Panc1 (cell line): ENCODE results near the gene DBX2. TPM values are rescaled to one million over a fixed set of nuclear protein-coding genes. Genes with fewer than 3 reads are reported as not detected.

Experiments used
- ATAC-seq: fragments of 200-7000 bp; cut with Tn5 transposase; 2 replicates; pipeline ENCODE4 v1.9.1; 2020; ENCODE audit warnings: mild to moderate bottlenecking, moderate library complexity
- BruUV-seq: library from RNA; stranded (reverse); fragments of 400-500 nt; replicated peaks from 2 replicates; lab custom pipeline; 2021; lab: Mats Ljungman, UMichigan
- CTCF ChIA-PET: fragments of 300-600 bp; sonication (Branson Sonifier 250); formaldehyde crosslinking; loops from one replicate; lab custom pipeline; 2022; ENCODE audit warnings: antibody characterized with exemption; lab: Charles Lee
- POLR2A ChIA-PET: fragments of 300-600 bp; sonication (Branson Sonifier 250); formaldehyde crosslinking; loops from one replicate; lab custom pipeline; 2022; ENCODE audit warnings: antibody characterized with exemption; lab: Charles Lee
- DNase-seq: peaks from one replicate; pipeline ENCODE4 v3.0.0-alpha.2; 2010; ENCODE audit warnings: low read depth, low spot score
- H3K27ac ChIP-seq: 2 replicates; pipeline ENCODE4 v1.5.1; 2011; ENCODE audit warnings: mild to moderate bottlenecking, low read length, inconsistent platforms
- H3K27me3 ChIP-seq: fragments of 200-500 bp; sonication (Bioruptor generic); 2 replicates; pipeline ENCODE4 v1.6.0; 2014; ENCODE audit warnings: low read length, inconsistent platforms; ENCODE audit not compliant: control insufficient read depth, insufficient read depth
- H3K36me3 ChIP-seq: fragments of 200-500 bp; sonication (Bioruptor generic); 2 replicates; pipeline ENCODE4 v1.5.1; 2014; ENCODE audit warnings: inconsistent platforms, mild to moderate bottlenecking, low read length, moderate library complexity; ENCODE audit not compliant: control insufficient read depth, insufficient read depth
- H3K4me1 ChIP-seq: 2 replicates; pipeline ENCODE4 v1.5.1; 2011; ENCODE audit warnings: inconsistent platforms, mild to moderate bottlenecking, low read length, moderate library complexity; ENCODE audit not compliant: control insufficient read depth, insufficient read depth
- H3K4me3 ChIP-seq, 2 experiments: 2 replicates each; pipeline ENCODE4 v1.5.1; 2011 to 2012; ENCODE audit warnings: low read depth in 2 of 2, low read length in 2 of 2, mild to moderate bottlenecking in 2 of 2, inconsistent platforms in 1 of 2, moderate library complexity in 1 of 2
- H3K9me3 ChIP-seq: fragments of 200-500 bp; sonication (Bioruptor generic); 2 replicates; pipeline ENCODE4 v1.5.1; 2014; ENCODE audit warnings: low read depth, mild to moderate bottlenecking, inconsistent platforms, low read length, moderate library complexity; ENCODE audit not compliant: control insufficient read depth, insufficient read depth
- CTCF ChIP-seq: fragments of 450-650 bp; IDR thresholded peaks from 2 replicates; pipeline ENCODE4 v1.5.1; 2017; ENCODE audit warnings: mild to moderate bottlenecking
- POLR2AphosphoS5 ChIP-seq: IDR thresholded peaks from 2 replicates; pipeline ENCODE4 v1.6.1; 2012; ENCODE audit warnings: mild to moderate bottlenecking, low read depth, low read length, moderate library complexity
- REST ChIP-seq, 2 experiments: IDR thresholded peaks; 2 replicates each; pipeline ENCODE4 v1.6.1; 2011 to 2012; ENCODE audit warnings: low read depth in 2 of 2, control low read depth in 1 of 2, low read length in 1 of 2, mild to moderate bottlenecking in 1 of 2, moderate library complexity in 1 of 2; ENCODE audit not compliant: insufficient read depth in 1 of 2
- SIN3A ChIP-seq: IDR thresholded peaks from 2 replicates; pipeline ENCODE4 v1.6.1; 2012; ENCODE audit warnings: low read depth, mild to moderate bottlenecking, low read length, moderate library complexity, borderline replicate concordance; ENCODE audit not compliant: insufficient read depth
- TCF7L2 ChIP-seq: IDR thresholded peaks from 2 replicates; pipeline ENCODE4 v1.6.1; 2011; ENCODE audit warnings: mild to moderate bottlenecking, low read depth, low read length, inconsistent platforms
- in situ Hi-C: cut with HindIII; loops from 2 replicates; pipeline ENCODE4 v1.10.0; 2016; ENCODE audit warnings: low sequenced_read_pairs, low pct_unique_long_range_greater_than_20kb
- intact Hi-C: fragments of 100-400 bp; cut with micrococcal nuclease; formaldehyde crosslinking; loops from one replicate; pipeline ENCODE4 v1.10.0; 2022; ENCODE audit not compliant: unreplicated experiment
- total RNA-seq: library from RNA; stranded (reverse); gene quantifications from one replicate; pipeline ENCODE4 v1.2.1, GENCODE V29; 2021; ENCODE audit not compliant: unreplicated experiment

Gene DBX2
- total RNA-seq, 1 experiment from 2014 or later, result not detected

GRCh38 chr12:45040977-45041376, 9.9 kb downstream of the DBX2 start:
- TF ChIP-seq SIN3A (no peak), POLR2AphosphoS5 (no peak), CTCF (no peak), TCF7L2 (no peak), REST (IDR thresholded peaks at IDR 0.05; ENCODE audit: insufficient read depth in 1 of 2, low read depth in 2 of 2, low read length in 1 of 2) (no peak)
- DNase-seq (no peak), ATAC-seq (no peak)
- intact Hi-C loops (no loop called here), in situ Hi-C loops (no loop called here)
- Histone ChIP-seq H3K4me3 (no peak overlapping the region), H3K27ac (no peak overlapping the region), H3K9me3 (no peaks in the 10 kb centered on the region), H3K4me1 (no peaks in the 10 kb centered on the region), H3K36me3 (no peaks in the 10 kb centered on the region), H3K27me3 (peaks cover 11% of the 10 kb centered on the region)
- BruUV-seq, result no TSS peak
- POLR2A ChIA-PET, result no interaction called here
- CTCF ChIA-PET, result no interaction called here

GRCh38 chr12:45039757-45040156, 11.1 kb downstream of the DBX2 start:
- Histone ChIP-seq H3K27me3 (peaks cover 4% of the 10 kb centered on the region), H3K36me3 (no peaks in the 10 kb centered on the region), H3K4me3 (no peak overlapping the region), H3K4me1 (no peaks in the 10 kb centered on the region), H3K9me3 (no peaks in the 10 kb centered on the region), H3K27ac (no peak overlapping the region)
- intact Hi-C loops, result no loop called here
- in situ Hi-C loops, result no loop called here
- DNase-seq, result no peak
- no peak for ATAC-seq
- ChIA-PET POLR2A (interaction anchor here (0.7 kb wide), 1 partner anchor 1865 kb away, joined by 3 read pairs; no protein-coding TSS in a partner anchor), CTCF (no interaction called here)
- no peak for TF ChIP-seq CTCF
- TF ChIP-seq POLR2AphosphoS5, result no peak
- no peak for TF ChIP-seq TCF7L2
- no peak for TF ChIP-seq SIN3A
- TF ChIP-seq REST (IDR thresholded peaks at IDR 0.05; ENCODE audit: insufficient read depth in 1 of 2, low read depth in 2 of 2, low read length in 1 of 2), result no peak
- BruUV-seq, result no TSS peak
